NB4 (cell line): Measurements from ENCODE around the gene GLI3.

Experiments used
- DNase-seq: peaks from one replicate; pipeline ENCODE4 v3.0.0; 2010; ENCODE audit warnings: low read depth
- H3K4me3 ChIP-seq: one replicate; pipeline ENCODE4 v1.5.1; 2011; ENCODE audit warnings: mild to moderate bottlenecking, low read depth, low read length, moderate library complexity
- MYC ChIP-seq: IDR thresholded peaks from 2 replicates; pipeline ENCODE4 v1.6.1; 2011; ENCODE audit warnings: low read depth, low read length
- POLR2A ChIP-seq: IDR thresholded peaks from 2 replicates; pipeline ENCODE4 v1.6.1; 2011; ENCODE audit warnings: mild to moderate bottlenecking; ENCODE audit not compliant: insufficient read length; ENCODE audit errors: extremely low read depth
- TF ChIP-seq, protein P1 (sequence below): IDR thresholded peaks from one replicate; pipeline ENCODE4 v1.5.1; 2012; ENCODE audit warnings: low read depth, low read length
- TF ChIP-seq, protein P2 (sequence below): IDR thresholded peaks from 2 replicates; pipeline ENCODE4 v1.6.1; 2011; ENCODE audit warnings: low read depth, low read length

The GLI3 gene

DNA sequence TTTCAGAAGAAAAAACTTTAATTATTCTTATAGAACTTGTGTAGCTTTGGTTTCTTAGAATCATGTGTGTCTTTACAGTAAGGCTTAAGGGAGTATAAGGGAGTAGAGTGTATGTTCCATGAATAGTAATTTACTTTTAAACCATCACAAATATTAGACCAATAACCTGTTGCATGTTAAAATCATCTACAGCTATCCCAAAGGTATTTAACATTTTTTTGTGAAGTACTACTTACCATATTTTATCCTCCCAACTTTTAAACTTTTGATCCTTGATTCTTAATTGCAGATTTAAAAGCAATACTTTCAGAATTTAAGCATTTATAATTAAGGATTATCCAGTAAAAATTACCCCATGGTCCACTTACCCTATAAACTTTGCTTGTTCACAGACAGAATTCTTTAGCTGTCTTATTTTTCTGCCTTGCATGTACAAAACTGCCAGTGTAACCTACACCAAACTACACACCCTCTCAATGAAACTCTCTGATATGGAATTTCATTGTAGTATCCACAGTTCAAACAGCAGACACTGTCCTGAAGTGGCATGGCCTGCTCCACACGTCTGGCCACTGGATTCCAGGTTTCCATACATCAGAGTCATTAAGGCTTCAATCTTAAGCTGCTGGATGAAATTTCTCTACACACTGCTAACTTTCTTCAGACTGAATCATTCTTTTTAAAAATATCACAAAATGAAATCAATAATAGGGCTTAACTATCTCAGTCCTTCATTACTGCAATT, 5.8 kb downstream of the GLI3 start:
- TF ChIP-seq POLR2A (no peak), MYC (no peak)
- TF ChIP-seq, protein P1, sequence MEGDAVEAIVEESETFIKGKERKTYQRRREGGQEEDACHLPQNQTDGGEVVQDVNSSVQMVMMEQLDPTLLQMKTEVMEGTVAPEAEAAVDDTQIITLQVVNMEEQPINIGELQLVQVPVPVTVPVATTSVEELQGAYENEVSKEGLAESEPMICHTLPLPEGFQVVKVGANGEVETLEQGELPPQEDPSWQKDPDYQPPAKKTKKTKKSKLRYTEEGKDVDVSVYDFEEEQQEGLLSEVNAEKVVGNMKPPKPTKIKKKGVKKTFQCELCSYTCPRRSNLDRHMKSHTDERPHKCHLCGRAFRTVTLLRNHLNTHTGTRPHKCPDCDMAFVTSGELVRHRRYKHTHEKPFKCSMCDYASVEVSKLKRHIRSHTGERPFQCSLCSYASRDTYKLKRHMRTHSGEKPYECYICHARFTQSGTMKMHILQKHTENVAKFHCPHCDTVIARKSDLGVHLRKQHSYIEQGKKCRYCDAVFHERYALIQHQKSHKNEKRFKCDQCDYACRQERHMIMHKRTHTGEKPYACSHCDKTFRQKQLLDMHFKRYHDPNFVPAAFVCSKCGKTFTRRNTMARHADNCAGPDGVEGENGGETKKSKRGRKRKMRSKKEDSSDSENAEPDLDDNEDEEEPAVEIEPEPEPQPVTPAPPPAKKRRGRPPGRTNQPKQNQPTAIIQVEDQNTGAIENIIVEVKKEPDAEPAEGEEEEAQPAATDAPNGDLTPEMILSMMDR: no peak
- TF ChIP-seq, protein P2, sequence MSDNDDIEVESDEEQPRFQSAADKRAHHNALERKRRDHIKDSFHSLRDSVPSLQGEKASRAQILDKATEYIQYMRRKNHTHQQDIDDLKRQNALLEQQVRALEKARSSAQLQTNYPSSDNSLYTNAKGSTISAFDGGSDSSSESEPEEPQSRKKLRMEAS: no peak
- no peak for DNase-seq
- no peak overlapping the region for H3K4me3 ChIP-seq

DNA sequence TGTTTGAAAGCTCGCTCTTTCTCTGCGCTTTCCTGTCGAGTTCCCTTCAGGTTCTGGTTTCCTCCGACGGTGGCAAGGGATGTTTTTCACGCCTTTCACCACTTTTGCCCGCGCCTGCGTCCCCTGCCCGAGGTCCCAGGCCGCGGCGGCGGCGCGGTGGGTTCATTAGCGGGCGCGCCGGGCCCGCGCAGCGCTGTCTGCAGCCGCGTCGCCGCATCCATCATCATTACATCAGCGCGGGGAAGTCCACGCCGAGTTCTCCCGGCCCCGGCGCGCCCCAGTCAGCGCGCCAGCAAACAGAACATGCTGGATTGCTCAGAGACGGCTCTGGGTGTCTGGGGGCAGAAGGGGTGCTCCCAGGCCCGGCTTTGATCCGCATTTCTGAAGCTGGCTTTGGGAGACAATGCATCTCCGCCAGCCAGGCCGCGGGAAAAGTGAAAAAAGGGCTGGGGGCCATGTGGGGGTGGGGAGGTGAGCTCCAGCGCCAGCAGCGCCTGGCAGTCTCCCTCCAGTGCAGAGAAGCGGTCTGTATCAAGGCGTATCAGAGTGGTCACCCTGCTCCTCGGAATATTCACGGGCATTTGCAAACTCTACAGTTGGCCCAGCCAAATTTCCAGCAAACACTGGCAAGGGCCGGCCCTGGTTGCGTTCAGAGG, 8.9 kb downstream of the GLI3 start:
- TF ChIP-seq POLR2A (no peak), MYC (no peak)
- no peak overlapping the region for H3K4me3 ChIP-seq
- no peak for DNase-seq

DNA sequence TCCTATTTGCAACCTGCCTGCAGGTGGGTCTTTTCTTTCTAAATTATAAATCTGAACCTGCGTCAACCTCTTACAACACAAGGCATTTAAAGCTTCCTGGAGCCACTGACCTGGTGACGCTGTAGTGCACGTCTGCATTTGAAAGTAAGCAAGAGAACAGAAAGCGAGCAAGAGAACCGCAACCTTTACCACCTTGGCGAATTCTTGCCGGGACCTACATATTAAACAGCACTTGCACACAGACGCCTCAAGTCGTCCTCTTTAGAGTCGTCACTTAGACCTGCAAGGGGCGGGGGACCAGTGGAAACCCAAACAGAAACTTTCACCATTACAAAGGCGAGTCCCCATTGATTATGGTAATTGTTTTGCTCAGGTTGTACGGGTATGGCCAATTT, 9.5 kb downstream of the GLI3 start:
- DNase-seq: no peak
- H3K4me3 ChIP-seq: no peak overlapping the region
- TF ChIP-seq, protein P1: no peak
- TF ChIP-seq, protein P2: no peak
- TF ChIP-seq MYC: no peak
- no peak for TF ChIP-seq POLR2A

DNA sequence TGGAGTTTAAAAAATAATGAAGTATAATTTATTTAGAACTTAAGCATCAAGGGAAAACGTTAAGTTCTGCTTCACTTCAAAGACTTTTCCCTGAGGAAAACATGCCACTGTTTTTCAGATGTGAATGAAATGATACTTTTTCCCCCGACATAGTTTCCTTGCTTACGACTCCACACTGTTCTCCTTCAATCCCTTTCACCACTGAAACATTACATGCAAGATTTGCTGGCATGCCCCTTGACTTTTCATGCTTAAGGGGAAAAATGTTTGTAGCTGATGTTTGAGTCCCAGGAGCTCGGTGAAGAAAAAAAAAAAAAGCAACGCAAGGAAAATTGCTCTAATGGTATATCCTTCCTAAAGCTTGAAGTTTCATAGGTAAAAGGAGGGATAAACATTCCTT, 10.0 kb downstream of the GLI3 start:
- H3K4me3 ChIP-seq: no peak overlapping the region
- no peak for DNase-seq
- TF ChIP-seq, protein P2: no peak
- TF ChIP-seq, protein P1: no peak
- TF ChIP-seq POLR2A (no peak), MYC (no peak)

DNA sequence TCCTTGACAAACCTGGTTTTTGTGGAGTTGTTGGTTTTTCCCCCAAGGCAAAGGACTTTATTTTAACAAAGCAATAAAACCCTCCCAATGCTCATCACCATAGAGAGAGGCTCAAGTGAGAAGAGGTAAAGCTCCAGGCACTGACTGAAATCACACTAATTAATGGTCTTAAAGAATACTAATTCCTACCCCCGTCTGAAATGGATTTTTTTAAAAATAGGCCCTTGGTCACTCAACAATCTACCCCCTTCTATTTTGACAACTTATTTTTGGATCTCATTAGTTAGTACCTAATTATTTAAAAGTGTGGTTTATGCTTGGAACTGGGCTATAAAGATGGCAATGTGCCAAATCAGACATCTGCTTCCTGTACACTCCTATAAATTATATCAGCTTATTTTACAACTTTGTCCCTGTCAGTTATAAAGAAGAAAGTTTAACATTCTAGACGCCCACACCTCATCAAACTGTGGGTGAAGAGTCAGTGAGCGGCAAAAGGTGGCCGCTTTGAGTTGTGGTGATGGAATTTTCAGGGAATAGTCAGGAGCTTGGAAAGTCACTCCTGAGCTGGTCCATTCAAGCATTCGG, 10.6 kb downstream of the GLI3 start:
- TF ChIP-seq MYC: no peak
- TF ChIP-seq POLR2A: no peak
- TF ChIP-seq, protein P2: no peak
- TF ChIP-seq, protein P1: no peak
- no peak overlapping the region for H3K4me3 ChIP-seq
- DNase-seq: no peak

DNA sequence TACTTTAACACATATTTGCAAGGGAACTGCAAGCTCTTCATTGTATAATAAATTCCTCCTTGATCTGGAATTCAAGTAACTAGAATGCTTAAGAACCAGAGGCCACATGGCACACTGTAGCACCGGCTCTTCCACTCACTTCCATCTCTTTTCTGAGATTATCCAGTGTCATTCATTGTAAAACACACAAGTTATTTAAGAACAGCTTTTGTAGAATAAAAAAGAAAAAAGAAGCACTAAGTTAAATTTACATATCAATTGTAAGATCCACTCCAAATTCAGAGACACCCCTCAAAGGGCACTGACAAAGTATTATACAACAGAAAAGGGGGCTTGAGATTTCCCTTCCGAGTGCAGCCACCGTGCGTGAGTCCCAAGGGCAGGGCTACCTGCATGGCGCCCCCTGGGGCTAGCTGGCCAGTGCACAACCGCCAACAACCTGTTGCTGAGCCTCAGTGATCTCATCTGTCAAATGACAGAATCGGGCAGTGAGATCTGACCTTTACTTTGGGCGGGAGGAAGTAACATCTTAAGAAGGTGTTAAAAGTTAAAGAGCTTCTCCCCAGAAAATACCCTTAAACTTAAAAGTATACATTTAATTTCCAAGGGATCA, 12.5 kb downstream of the GLI3 start:
- DNase-seq: no peak
- TF ChIP-seq, protein P2: no peak
- TF ChIP-seq MYC: no peak
- TF ChIP-seq POLR2A: no peak
- TF ChIP-seq, protein P1: no peak
- no peak overlapping the region for H3K4me3 ChIP-seq
